ENCODE results near the gene STK4. TPM values are rescaled to one million over a fixed set of nuclear protein-coding genes. Genes with fewer than 3 reads are reported as not detected.

STK4 gene
- total and polyA plus RNA-seq, 2 of the 8 experiments (the other 6 are each of a cell fraction or from before 2014, with no cell fraction given) = 12.0 to 34.3 TPM

DNA sequence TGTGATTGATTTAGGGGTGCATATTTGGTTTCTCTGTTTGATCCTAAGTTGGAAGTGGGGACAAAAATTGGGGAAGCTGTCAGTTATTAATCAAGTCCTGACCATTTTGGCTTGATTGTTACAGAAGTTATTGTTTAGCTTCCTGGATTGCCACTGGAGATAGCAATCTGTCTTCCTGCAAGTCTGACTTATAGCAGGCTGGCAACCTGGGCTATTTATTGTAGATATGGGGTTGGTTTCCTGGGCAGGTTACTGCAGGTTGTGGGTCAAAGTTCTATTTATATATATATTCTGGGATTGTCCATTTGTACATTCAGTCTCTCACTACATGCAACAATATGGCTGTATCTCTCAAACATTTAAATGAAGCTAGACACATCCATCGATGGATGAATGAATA lies 116.8 kb downstream of the STK4 start (continued):
- TF ChIP-seq, protein P1, sequence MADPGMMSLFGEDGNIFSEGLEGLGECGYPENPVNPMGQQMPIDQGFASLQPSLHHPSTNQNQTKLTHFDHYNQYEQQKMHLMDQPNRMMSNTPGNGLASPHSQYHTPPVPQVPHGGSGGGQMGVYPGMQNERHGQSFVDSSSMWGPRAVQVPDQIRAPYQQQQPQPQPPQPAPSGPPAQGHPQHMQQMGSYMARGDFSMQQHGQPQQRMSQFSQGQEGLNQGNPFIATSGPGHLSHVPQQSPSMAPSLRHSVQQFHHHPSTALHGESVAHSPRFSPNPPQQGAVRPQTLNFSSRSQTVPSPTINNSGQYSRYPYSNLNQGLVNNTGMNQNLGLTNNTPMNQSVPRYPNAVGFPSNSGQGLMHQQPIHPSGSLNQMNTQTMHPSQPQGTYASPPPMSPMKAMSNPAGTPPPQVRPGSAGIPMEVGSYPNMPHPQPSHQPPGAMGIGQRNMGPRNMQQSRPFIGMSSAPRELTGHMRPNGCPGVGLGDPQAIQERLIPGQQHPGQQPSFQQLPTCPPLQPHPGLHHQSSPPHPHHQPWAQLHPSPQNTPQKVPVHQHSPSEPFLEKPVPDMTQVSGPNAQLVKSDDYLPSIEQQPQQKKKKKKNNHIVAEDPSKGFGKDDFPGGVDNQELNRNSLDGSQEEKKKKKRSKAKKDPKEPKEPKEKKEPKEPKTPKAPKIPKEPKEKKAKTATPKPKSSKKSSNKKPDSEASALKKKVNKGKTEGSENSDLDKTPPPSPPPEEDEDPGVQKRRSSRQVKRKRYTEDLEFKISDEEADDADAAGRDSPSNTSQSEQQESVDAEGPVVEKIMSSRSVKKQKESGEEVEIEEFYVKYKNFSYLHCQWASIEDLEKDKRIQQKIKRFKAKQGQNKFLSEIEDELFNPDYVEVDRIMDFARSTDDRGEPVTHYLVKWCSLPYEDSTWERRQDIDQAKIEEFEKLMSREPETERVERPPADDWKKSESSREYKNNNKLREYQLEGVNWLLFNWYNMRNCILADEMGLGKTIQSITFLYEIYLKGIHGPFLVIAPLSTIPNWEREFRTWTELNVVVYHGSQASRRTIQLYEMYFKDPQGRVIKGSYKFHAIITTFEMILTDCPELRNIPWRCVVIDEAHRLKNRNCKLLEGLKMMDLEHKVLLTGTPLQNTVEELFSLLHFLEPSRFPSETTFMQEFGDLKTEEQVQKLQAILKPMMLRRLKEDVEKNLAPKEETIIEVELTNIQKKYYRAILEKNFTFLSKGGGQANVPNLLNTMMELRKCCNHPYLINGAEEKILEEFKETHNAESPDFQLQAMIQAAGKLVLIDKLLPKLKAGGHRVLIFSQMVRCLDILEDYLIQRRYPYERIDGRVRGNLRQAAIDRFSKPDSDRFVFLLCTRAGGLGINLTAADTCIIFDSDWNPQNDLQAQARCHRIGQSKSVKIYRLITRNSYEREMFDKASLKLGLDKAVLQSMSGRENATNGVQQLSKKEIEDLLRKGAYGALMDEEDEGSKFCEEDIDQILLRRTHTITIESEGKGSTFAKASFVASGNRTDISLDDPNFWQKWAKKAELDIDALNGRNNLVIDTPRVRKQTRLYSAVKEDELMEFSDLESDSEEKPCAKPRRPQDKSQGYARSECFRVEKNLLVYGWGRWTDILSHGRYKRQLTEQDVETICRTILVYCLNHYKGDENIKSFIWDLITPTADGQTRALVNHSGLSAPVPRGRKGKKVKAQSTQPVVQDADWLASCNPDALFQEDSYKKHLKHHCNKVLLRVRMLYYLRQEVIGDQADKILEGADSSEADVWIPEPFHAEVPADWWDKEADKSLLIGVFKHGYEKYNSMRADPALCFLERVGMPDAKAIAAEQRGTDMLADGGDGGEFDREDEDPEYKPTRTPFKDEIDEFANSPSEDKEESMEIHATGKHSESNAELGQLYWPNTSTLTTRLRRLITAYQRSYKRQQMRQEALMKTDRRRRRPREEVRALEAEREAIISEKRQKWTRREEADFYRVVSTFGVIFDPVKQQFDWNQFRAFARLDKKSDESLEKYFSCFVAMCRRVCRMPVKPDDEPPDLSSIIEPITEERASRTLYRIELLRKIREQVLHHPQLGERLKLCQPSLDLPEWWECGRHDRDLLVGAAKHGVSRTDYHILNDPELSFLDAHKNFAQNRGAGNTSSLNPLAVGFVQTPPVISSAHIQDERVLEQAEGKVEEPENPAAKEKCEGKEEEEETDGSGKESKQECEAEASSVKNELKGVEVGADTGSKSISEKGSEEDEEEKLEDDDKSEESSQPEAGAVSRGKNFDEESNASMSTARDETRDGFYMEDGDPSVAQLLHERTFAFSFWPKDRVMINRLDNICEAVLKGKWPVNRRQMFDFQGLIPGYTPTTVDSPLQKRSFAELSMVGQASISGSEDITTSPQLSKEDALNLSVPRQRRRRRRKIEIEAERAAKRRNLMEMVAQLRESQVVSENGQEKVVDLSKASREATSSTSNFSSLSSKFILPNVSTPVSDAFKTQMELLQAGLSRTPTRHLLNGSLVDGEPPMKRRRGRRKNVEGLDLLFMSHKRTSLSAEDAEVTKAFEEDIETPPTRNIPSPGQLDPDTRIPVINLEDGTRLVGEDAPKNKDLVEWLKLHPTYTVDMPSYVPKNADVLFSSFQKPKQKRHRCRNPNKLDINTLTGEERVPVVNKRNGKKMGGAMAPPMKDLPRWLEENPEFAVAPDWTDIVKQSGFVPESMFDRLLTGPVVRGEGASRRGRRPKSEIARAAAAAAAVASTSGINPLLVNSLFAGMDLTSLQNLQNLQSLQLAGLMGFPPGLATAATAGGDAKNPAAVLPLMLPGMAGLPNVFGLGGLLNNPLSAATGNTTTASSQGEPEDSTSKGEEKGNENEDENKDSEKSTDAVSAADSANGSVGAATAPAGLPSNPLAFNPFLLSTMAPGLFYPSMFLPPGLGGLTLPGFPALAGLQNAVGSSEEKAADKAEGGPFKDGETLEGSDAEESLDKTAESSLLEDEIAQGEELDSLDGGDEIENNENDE (IDR thresholded peaks at IDR 0.05; ENCODE audit: insufficient replicate concordance, low read length) = no peak
- no peak for TF ChIP-seq MAFK (IDR thresholded peaks at IDR 0.05; ENCODE audit: low read depth, low read length)

Measured in H1 (cell line).